GM12878 (cell line): Measurements from ENCODE around the gene CISD2.

ENCODE experiments used
- BMI1 ChIP-seq: fragments of 450-650 bp; IDR thresholded peaks from 2 replicates; pipeline ENCODE4 v1.6.1; 2016; ENCODE audit warnings: mild to moderate bottlenecking, moderate library complexity, borderline replicate concordance
- TAF1 ChIP-seq: IDR thresholded peaks from 2 replicates; pipeline ENCODE4 v1.6.1; 2011; ENCODE audit warnings: mild to moderate bottlenecking, low read depth, low read length, borderline replicate concordance
- TF ChIP-seq, protein P1 (sequence below): fragments of 450-650 bp; formaldehyde crosslinking; IDR thresholded peaks from 2 replicates; pipeline ENCODE4 v1.4.0; 2022; ENCODE audit warnings: mild to moderate bottlenecking, moderate library complexity
- TF ChIP-seq, protein P2 (sequence below): fragments of 450-650 bp; IDR thresholded peaks from 2 replicates; pipeline ENCODE4 v1.6.1; 2017; ENCODE audit warnings: borderline replicate concordance

DNA sequence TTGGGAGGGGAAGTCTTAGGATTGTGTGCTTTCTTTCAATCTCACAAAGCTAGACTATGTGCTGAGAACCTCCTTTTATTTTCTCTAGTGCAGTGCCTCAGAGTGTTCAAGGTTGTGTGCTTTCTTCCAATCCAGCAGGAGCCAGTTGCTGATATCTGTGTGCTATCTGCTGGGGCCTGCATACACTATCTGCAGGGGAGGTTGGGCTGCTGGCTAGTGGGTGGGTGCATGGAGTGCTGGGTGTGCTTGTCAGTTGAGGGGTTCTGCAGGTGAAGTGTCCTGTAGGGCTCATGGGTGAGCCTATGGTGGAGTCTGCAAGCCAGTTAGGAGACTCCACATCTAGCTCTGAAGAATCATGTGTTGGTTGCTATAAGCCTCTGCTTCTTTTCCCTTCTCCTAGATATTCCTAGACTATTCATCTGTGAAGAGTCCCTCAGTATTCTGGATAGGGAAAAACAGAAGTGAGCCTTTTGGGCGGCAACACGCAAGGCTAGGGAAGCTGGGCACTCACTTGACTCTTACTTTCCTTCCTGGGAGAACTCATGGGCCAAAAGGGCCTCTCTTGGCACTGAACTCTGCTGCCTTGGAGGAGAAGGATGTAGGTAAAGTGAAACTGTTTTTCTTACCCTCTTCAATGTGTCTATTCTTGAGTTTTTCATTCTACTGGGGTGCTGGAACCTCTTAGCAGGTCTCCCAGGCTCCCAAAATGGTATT lies 8.0 kb upstream of the CISD2 start:
- TF ChIP-seq TAF1 (no peak), BMI1 (no peak)
- TF ChIP-seq, protein P1, sequence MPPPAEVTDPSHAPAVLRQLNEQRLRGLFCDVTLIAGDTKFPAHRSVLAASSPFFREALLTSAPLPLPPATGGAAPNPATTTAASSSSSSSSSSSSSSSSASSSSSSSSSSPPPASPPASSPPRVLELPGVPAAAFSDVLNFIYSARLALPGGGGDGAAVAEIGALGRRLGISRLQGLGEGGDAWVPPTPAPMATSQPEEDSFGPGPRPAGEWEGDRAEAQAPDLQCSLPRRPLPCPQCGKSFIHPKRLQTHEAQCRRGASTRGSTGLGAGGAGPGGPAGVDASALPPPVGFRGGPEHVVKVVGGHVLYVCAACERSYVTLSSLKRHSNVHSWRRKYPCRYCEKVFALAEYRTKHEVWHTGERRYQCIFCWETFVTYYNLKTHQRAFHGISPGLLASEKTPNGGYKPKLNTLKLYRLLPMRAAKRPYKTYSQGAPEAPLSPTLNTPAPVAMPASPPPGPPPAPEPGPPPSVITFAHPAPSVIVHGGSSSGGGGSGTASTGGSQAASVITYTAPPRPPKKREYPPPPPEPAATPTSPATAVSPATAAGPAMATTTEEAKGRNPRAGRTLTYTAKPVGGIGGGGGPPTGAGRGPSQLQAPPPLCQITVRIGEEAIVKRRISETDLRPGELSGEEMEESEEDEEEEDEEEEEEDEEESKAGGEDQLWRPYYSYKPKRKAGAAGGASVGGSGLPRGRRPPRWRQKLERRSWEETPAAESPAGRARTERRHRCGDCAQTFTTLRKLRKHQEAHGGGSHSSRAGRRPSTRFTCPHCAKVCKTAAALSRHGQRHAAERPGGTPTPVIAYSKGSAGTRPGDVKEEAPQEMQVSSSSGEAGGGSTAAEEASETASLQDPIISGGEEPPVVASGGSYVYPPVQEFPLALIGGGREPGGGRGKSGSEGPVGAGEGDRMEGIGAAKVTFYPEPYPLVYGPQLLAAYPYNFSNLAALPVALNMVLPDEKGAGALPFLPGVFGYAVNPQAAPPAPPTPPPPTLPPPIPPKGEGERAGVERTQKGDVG: no peak
- TF ChIP-seq, protein P2, sequence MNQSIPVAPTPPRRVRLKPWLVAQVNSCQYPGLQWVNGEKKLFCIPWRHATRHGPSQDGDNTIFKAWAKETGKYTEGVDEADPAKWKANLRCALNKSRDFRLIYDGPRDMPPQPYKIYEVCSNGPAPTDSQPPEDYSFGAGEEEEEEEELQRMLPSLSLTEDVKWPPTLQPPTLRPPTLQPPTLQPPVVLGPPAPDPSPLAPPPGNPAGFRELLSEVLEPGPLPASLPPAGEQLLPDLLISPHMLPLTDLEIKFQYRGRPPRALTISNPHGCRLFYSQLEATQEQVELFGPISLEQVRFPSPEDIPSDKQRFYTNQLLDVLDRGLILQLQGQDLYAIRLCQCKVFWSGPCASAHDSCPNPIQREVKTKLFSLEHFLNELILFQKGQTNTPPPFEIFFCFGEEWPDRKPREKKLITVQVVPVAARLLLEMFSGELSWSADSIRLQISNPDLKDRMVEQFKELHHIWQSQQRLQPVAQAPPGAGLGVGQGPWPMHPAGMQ: no peak
